HUDEP-2 (cell line): ENCODE results near the gene NXN.
"Not testable (repeated sequence)": the region's sequence is repeated elsewhere in the genome, so short reads cannot be mapped to it uniquely, and the experiment has no call there.

Source experiments
- DNase-seq, 76 experiments: peaks; one replicate each; lab custom pipeline; 2025; ENCODE audit not compliant: unreplicated experiment in 76 of 76; lab: John Stamatoyannopoulos, UW

Gene NXN

GRCh38 chr17:981292-981658 is 1.7 kb upstream of the NXN start:
- DNase-seq = no peak

GRCh38 chr17:980406-981291 is 1.1 kb upstream of the NXN start:
- DNase-seq = peak in 72 of 76 experiments; percentile 6 to 85 (median 54)

GRCh38 chr17:979212-979538 is 401 bp downstream of the NXN start:
- DNase-seq = peak in 1 of 76 experiments; percentile 14

GRCh38 chr17:978103-979093 is 1.2 kb downstream of the NXN start:
- no peak for DNase-seq

GRCh38 chr17:977166-977565 is 2.4 kb downstream of the NXN start:
- no peak for DNase-seq

GRCh38 chr17:976312-976711 is 3.3 kb downstream of the NXN start:
- no peak for DNase-seq

- no peak for DNase-seq
Observed at GRCh38 chr17:975371-975915, 4.1 kb downstream of the NXN start.

GRCh38 chr17:974778-975177 is 4.8 kb downstream of the NXN start:
- not testable (repeated sequence) for DNase-seq

- no peak for DNase-seq
Observed at GRCh38 chr17:973053-973452, 6.5 kb downstream of the NXN start.

GRCh38 chr17:971861-972260 is 7.7 kb downstream of the NXN start:
- not testable (repeated sequence) for DNase-seq

- no peak for DNase-seq
Observed at GRCh38 chr17:970364-970763, 9.2 kb downstream of the NXN start.

GRCh38 chr17:969811-970355 is 9.7 kb downstream of the NXN start:
- DNase-seq = peak in 2 of 76 experiments; percentile 3 to 30

GRCh38 chr17:968812-969730 is 10.5 kb downstream of the NXN start:
- DNase-seq = no peak

- no peak for DNase-seq
Observed at GRCh38 chr17:967122-967521, 12.5 kb downstream of the NXN start.

- no peak for DNase-seq
Observed at GRCh38 chr17:965311-965989, 14.1 kb downstream of the NXN start.

GRCh38 chr17:964876-965275 is 14.7 kb downstream of the NXN start:
- DNase-seq = no peak

GRCh38 chr17:962670-963069 is 16.9 kb downstream of the NXN start:
- DNase-seq = no peak

- no peak for DNase-seq
Observed at GRCh38 chr17:962166-962565, 17.4 kb downstream of the NXN start.

- DNase-seq = no peak
Observed at GRCh38 chr17:958712-959451, 20.7 kb downstream of the NXN start.
